HUES6 (cell line): Measurements from ENCODE around the gene PLA2G5.

Source experiments
- H3K27ac ChIP-seq: 2 replicates; pipeline ENCODE4 v1.7.0; 2013; ENCODE audit warnings: low read depth, mild to moderate bottlenecking, low read length, inconsistent platforms
- H3K27me3 ChIP-seq: 2 replicates; pipeline ENCODE4 v1.6.1; 2013; ENCODE audit warnings: low read length; ENCODE audit not compliant: control insufficient read depth, insufficient read depth
- H3K36me3 ChIP-seq: 2 replicates; pipeline ENCODE4 v1.6.1; 2013; ENCODE audit warnings: low read length; ENCODE audit not compliant: control insufficient read depth, insufficient read depth
- H3K4me1 ChIP-seq: 2 replicates; pipeline ENCODE4 v1.6.1; 2013; ENCODE audit warnings: low read length; ENCODE audit not compliant: control insufficient read depth, insufficient read depth
- H3K4me3 ChIP-seq: 2 replicates; pipeline ENCODE4 v1.5.1; 2013; ENCODE audit warnings: low read depth, low read length
- H3K9ac ChIP-seq: one replicate; pipeline ENCODE4 v1.6.1; 2013; ENCODE audit warnings: mild to moderate bottlenecking, low read length
- H3K9me3 ChIP-seq: 2 replicates; pipeline ENCODE4 v1.6.1; 2013; ENCODE audit warnings: low read depth, low read length; ENCODE audit not compliant: control insufficient read depth, insufficient read depth

PLA2G5 gene

GRCh38 chr1:20068722-20069121, 1.3 kb upstream of the PLA2G5 start:
- no peak overlapping the region for H3K4me3 ChIP-seq
- H3K9me3 ChIP-seq, result no peaks in the 10 kb centered on the region
- H3K27me3 ChIP-seq, result no peaks in the 10 kb centered on the region
- H3K9ac ChIP-seq, result no peak overlapping the region
- no peaks in the 10 kb centered on the region for H3K4me1 ChIP-seq
- no peak overlapping the region for H3K27ac ChIP-seq
- no peaks in the 10 kb centered on the region for H3K36me3 ChIP-seq

- Histone ChIP-seq H3K36me3 (no peaks in the 10 kb centered on the region), H3K27me3 (no peaks in the 10 kb centered on the region), H3K27ac (no peak overlapping the region), H3K4me3 (no peak overlapping the region), H3K4me1 (no peaks in the 10 kb centered on the region), H3K9ac (no peak overlapping the region), H3K9me3 (no peaks in the 10 kb centered on the region)
These were observed 363 bp downstream of the PLA2G5 start for GRCh38 chr1:20070357-20070756.

- Histone ChIP-seq H3K36me3 (no peaks in the 10 kb centered on the region), H3K27me3 (no peaks in the 10 kb centered on the region), H3K4me1 (no peaks in the 10 kb centered on the region), H3K4me3 (no peak overlapping the region), H3K27ac (no peak overlapping the region), H3K9me3 (no peaks in the 10 kb centered on the region), H3K9ac (no peak overlapping the region)
These were observed 1.4 kb downstream of the PLA2G5 start for GRCh38 chr1:20071416-20071815.

GRCh38 chr1:20072771-20073170, 2.8 kb downstream of the PLA2G5 start:
- no peak overlapping the region for H3K9ac ChIP-seq
- no peaks in the 10 kb centered on the region for H3K9me3 ChIP-seq
- H3K27ac ChIP-seq, result no peak overlapping the region
- no peaks in the 10 kb centered on the region for H3K36me3 ChIP-seq
- H3K27me3 ChIP-seq, result no peaks in the 10 kb centered on the region
- no peaks in the 10 kb centered on the region for H3K4me1 ChIP-seq
- no peak overlapping the region for H3K4me3 ChIP-seq

- Histone ChIP-seq H3K4me1 (no peaks in the 10 kb centered on the region), H3K27me3 (no peaks in the 10 kb centered on the region)
These were observed 3.3 kb downstream of the PLA2G5 start for GRCh38 chr1:20073256-20073655.

GRCh38 chr1:20074055-20074724, 4.2 kb downstream of the PLA2G5 start:
- H3K36me3 ChIP-seq, result no peaks in the 10 kb centered on the region
- H3K9ac ChIP-seq, result no peak overlapping the region
- H3K9me3 ChIP-seq, result no peaks in the 10 kb centered on the region
- H3K4me3 ChIP-seq, result no peak overlapping the region
- H3K4me1 ChIP-seq, result no peaks in the 10 kb centered on the region
- H3K27me3 ChIP-seq, result no peaks in the 10 kb centered on the region
- H3K27ac ChIP-seq, result no peak overlapping the region

More at GRCh38 chr1:20073256-20073655, 3.3 kb downstream of the PLA2G5 start:
- H3K9me3 ChIP-seq, result no peaks in the 10 kb centered on the region
- no peak overlapping the region for H3K9ac ChIP-seq
- H3K36me3 ChIP-seq, result no peaks in the 10 kb centered on the region
- H3K27ac ChIP-seq, result no peak overlapping the region
- no peak overlapping the region for H3K4me3 ChIP-seq

- H3K9ac ChIP-seq, result no peak overlapping the region
- no peaks in the 10 kb centered on the region for H3K27me3 ChIP-seq
- H3K9me3 ChIP-seq, result no peaks in the 10 kb centered on the region
- no peak overlapping the region for H3K27ac ChIP-seq
- H3K4me3 ChIP-seq, result no peak overlapping the region
- H3K4me1 ChIP-seq, result no peaks in the 10 kb centered on the region
- H3K36me3 ChIP-seq, result no peaks in the 10 kb centered on the region
These were observed 4.8 kb downstream of the PLA2G5 start for GRCh38 chr1:20074725-20075171.

GRCh38 chr1:20075345-20075744, 5.4 kb downstream of the PLA2G5 start:
- Histone ChIP-seq H3K4me3 (no peak overlapping the region), H3K9me3 (no peaks in the 10 kb centered on the region), H3K4me1 (no peaks in the 10 kb centered on the region), H3K9ac (no peak overlapping the region), H3K36me3 (no peaks in the 10 kb centered on the region), H3K27ac (no peak overlapping the region), H3K27me3 (no peaks in the 10 kb centered on the region)

- Histone ChIP-seq H3K4me3 (no peak overlapping the region), H3K36me3 (no peaks in the 10 kb centered on the region), H3K27me3 (no peaks in the 10 kb centered on the region), H3K27ac (no peak overlapping the region), H3K9ac (no peak overlapping the region), H3K4me1 (peaks cover 6% of the 10 kb centered on the region; the same call in 1 of the 2 replicates), H3K9me3 (no peaks in the 10 kb centered on the region)
These were observed 6.2 kb downstream of the PLA2G5 start for GRCh38 chr1:20076223-20076622.

GRCh38 chr1:20076710-20077461, 6.9 kb downstream of the PLA2G5 start:
- Histone ChIP-seq H3K9ac (no peak overlapping the region), H3K9me3 (no peaks in the 10 kb centered on the region), H3K4me3 (no peak overlapping the region), H3K36me3 (no peaks in the 10 kb centered on the region), H3K4me1 (peaks cover 6% of the 10 kb centered on the region; the same call in 1 of the 2 replicates), H3K27ac (no peak overlapping the region), H3K27me3 (no peaks in the 10 kb centered on the region)

- no peak overlapping the region for H3K9ac ChIP-seq
- no peak overlapping the region for H3K27ac ChIP-seq
- no peaks in the 10 kb centered on the region for H3K27me3 ChIP-seq
- peaks cover 6% of the 10 kb centered on the region; the same call in 1 of the 2 replicates for H3K4me1 ChIP-seq
- H3K9me3 ChIP-seq, result no peaks in the 10 kb centered on the region
- H3K4me3 ChIP-seq, result no peak overlapping the region
- H3K36me3 ChIP-seq, result no peaks in the 10 kb centered on the region
These were observed 8.2 kb downstream of the PLA2G5 start for GRCh38 chr1:20078171-20078651.
